Medulla oblongata (tissue), 1 donor: ENCODE data around the gene ITPRID2.
"Not testable (repeated sequence)": the region's sequence is repeated elsewhere in the genome, so short reads cannot be mapped to it uniquely, and the experiment has no call there.

Source experiments
- DNase-seq: peaks from one replicate; pipeline ENCODE4 v3.0.0-alpha.2; 2015; ENCODE audit errors: extremely low spot score

The ITPRID2 gene

DNA sequence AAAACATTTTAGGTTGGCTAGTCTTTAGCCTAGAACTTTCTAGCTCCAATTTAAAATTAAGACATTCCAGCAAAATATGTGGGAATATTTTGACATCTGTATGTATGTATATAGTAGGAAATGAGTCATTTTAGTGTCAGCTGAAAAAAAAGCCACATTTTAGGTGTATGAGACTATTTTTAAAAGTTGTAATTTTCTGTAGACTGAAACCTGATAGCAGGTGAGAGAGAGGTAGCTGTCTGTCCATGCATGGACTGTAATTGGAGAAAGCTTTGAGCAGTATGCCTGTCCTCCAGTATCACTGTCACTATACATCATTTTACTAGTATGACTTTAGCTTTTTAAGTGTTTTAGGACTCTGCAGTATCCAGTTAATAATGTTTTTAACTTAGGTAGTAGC, 68.0 kb downstream of the ITPRID2 start:
- no peak for DNase-seq

DNA sequence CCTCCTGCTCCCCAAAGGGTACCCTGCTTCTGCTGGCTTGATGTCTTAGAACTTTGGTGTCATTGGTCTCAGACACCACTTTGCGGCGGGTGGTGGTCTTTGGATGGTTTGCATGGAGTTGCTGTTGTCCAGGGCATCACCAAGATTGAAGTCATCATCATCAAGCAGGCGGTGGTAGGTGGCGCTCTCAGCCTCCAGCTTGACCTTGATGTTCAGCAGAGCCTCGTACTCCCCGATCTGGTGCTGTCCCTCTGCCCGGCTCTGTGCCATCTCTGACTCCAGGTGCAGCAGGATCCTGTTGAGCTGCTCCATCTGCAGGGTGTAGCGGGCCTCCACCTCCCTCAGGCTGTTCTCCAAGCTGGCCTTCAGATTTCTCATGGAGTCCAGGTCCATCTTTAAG, 69.6 kb downstream of the ITPRID2 start:
- DNase-seq = not testable (repeated sequence)

DNA sequence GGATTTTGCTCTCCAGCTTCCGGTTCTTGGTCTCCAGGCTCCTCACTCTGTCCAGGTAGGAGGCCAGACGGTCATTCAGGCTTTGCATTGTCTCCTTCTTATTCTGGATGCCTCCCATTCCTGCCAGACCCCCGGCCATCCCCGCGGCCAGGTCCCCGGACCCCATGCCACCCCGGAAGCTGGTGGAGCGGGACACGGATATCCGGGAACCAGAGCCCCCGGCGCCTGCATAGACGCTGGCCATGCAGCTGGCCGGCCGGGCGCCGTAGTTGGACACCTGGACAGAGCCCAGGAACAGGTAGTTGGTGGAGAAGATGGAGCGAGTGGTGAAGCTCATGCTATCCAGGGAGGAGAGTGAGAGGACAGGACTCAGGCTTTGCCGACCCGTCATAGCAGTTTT, 70.6 kb downstream of the ITPRID2 start:
- no peak for DNase-seq

DNA sequence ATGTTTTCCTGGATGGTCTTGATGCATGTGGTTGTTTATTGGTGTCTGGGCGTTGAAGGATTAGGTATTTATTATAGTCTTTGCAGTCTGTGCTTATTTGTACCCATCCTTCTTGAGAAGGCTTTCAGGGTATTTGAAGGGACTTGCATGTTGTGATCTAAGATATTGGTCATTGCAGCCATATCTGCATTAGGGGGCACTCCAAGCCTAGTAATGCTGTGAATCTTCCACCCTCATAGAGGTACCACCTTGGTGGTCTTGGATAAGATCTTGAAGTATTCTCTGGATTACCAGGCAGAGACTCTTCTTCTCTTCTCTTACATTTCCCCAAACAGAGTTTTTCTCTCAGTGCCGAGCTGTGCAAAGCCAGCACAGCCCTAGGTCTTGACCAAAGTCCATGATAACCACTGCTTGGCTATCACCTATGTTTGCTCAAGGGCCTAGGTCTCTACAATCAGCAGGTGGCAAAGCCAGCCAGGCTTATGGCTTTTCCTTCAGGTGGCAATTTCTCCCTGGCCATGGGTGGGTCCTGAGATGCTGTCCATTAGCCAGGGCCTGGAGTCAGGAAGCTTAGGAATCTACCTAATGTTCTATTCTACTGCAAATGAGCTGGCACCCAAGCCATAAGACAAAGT, 78.7 kb downstream of the ITPRID2 start:
- DNase-seq = no peak

DNA sequence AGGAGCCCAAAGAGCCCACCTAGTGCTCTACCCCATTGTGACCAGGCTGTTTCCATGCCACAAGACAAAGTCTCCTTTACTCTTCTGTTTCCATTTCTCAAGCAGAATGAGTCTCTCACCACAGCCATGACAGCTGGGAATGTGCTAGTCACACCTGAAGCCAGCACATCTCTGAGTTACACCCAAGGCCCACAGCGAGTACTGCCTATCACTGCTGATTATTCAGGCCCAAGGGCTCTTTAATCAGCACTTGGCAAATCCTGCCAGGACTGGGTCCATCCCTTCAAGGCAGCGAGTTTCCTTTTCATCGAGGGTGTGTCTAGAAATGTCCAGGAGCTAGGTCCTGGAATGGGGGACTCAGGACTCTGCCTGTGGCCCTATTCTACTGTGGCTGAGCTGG, 79.5 kb downstream of the ITPRID2 start:
- DNase-seq = no peak

DNA sequence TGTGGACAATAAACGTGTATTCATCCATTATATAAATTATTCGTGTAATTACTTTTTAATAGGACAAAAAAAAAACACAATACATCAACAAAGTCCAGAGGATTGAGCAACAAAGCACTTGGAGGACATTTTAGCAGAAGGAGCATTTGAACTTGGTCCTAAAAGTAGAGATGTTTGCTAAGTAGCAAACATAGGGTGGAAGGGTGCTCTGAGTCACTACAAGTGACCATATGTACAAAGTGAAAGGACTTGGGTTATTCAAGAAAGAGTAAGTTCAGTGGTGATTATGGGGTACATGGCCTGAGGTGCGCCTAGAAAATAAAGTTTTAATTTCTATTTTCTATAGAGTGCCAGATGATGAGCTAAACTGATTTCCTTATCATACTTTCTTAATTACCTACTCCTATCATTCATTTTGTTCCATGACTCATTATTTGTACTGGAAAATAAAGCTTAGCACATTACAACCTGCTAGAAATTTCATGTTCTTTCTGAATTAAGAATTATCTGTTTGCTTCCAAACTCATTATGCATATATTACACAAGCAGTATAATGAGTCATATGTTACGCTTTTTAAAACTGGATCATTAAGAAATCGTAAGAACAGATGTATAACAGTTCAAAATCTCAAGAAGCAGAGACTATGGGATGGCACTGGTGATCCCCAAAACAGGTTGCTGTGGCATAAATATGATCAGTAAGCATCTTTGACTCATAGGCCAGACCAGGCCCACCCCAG, 81.1 kb downstream of the ITPRID2 start:
- no peak for DNase-seq

DNA sequence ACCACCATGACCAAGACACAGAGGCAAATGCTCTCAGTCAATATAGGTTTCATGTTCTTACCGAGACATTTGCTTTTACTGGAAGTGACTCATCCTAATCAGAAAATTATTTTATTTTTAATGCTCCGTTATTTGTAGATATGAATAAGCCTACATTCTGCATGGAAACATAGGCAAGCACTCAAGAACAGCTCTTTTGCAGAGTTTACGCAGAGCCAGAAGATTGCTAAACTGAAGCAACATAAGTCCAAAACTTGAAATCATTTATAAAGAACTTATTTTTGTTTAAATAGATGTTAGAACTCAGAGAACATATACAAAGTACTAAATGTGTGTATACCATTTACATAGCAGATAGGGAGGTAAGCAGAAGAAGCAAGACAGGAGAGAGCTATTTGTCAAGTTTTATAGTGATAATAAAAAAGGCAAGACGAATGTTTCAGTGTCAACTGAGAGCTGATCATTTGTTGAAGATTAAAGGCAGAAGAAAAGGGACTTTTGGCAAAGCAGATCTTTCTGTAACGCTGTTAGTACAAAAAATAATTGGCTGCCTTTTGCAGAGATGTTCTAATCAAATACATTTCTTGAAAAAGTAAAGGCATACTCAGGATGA, 81.7 kb downstream of the ITPRID2 start:
- no peak for DNase-seq

DNA sequence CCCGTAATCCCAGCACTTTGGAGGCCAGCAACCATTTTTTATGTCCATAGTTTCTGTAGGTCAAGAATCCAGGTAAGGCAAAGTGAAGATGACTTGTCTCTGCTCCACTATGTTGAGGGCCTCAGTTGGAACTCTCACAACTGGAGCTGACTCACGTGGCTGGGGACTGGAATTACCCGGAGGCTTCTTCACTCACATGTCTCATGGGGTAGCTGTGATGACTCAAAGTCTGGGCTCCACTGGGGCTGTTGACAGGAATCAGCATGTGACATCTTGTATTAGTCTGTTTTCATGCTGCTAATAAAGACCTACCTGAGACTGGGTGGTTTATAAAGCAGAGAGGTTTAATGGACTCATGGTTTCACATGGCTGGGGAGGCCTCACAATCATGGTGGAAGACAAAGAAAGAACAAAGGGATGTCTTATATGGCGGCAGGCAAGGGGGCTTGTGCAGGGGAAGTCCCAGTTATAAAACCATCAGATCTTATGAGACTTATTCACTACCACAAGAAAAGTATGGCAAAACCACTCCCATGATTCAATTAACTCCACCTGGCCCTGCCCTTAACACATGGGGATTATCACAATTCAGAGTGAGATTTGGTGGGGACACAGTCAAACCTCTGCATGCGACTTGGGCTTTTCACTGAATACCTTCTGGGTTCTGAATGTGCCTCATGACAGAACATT, 86.3 kb downstream of the ITPRID2 start:
- DNase-seq = no peak

DNA sequence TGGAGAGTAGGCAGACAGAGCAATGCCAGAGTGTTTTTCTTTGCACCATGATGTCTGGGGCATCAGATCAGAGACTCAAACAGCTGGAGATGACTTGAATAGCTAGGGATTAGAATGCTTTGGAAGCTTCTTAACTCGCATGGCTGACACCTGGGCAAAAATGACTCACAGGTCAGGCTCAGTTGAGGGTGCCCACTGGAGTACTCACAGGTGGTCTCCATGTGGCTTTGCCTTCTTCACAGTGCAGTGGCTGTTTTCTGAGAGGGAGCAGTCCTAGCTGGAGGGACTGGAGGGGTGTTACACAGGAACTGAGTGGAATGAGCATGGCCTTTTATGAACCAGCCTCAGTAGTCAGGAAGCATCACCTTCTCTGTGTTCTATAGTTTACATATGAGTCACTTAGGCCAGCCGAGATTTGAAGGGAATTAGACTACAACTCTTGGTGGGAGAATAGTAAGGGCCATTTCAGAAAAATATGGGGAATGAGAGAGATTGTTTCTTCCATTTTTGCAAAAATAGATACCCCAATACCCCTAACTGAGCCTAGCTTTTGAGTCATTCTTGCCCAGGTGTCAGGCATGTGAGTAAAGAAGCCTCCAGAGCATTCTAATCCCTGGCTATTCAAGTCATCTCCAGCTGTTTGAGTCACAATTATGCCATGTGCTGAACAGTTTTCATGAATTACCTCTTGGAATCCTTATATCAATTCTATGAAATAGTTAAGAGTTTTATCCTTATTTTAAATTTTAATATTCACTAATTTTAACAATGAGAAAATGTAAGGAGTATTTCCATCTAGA, 87.0 kb downstream of the ITPRID2 start:
- no peak for DNase-seq
